Hepatocyte (in vitro differentiated cells): ENCODE measurements around the gene GBX1. TPM values are rescaled to one million over a fixed set of nuclear protein-coding genes. Genes with fewer than 3 reads are reported as not detected.

Experiments used
- DNase-seq: peaks from one replicate; pipeline ENCODE4 v3.0.0-alpha.2; 2016; ENCODE audit warnings: low spot score
- H2AFZ ChIP-seq: fragments of 200-600 bp; sonication (generic); 2 replicates; pipeline ENCODE4 v1.6.0; 2016; ENCODE audit warnings: antibody characterized with exemption, mild to moderate bottlenecking
- H3K27ac ChIP-seq: fragments of 200-600 bp; sonication (generic); 2 replicates; pipeline ENCODE4 v1.5.1; 2016; ENCODE audit warnings: mild to moderate bottlenecking
- H3K27me3 ChIP-seq: fragments of 200-600 bp; sonication (generic); 2 replicates; pipeline ENCODE4 v1.6.1; 2016
- H3K36me3 ChIP-seq: fragments of 200-600 bp; sonication (generic); replicated peaks from 2 replicates; pipeline ENCODE4 v1.5.1; 2016; ENCODE audit warnings: low read depth; ENCODE audit not compliant: insufficient read depth
- H3K4me1 ChIP-seq: fragments of 200-600 bp; sonication (generic); 2 replicates; pipeline ENCODE4 v1.5.1; 2016; ENCODE audit warnings: mild to moderate bottlenecking, moderate library complexity; ENCODE audit not compliant: insufficient read depth
- H3K4me2 ChIP-seq: fragments of 200-600 bp; sonication (generic); 2 replicates; pipeline ENCODE4 v1.6.0; 2016
- H3K4me3 ChIP-seq: fragments of 200-600 bp; sonication (generic); 2 replicates; pipeline ENCODE4 v1.5.1; 2016; ENCODE audit warnings: mild to moderate bottlenecking
- H3K79me2 ChIP-seq: fragments of 200-600 bp; sonication (generic); 2 replicates; pipeline ENCODE4 v1.6.0; 2017; ENCODE audit warnings: mild to moderate bottlenecking
- H3K9me2 ChIP-seq: fragments of 200-600 bp; sonication (generic); replicated peaks from 2 replicates; pipeline ENCODE4 v1.6.0; 2017; ENCODE audit warnings: mild to moderate bottlenecking; ENCODE audit not compliant: insufficient read depth
- H3K9me3 ChIP-seq: fragments of 200-600 bp; sonication (generic); 2 replicates; pipeline ENCODE4 v1.5.1; 2016; ENCODE audit warnings: low read depth, mild to moderate bottlenecking
- H4K20me1 ChIP-seq: fragments of 200-600 bp; sonication (generic); 2 replicates; pipeline ENCODE4 v1.6.0; 2016; ENCODE audit warnings: mild to moderate bottlenecking; ENCODE audit not compliant: insufficient read depth, poor library complexity, severe bottlenecking
- CTCF ChIP-seq: fragments of 200-600 bp; sonication (generic); IDR thresholded peaks from 2 replicates; pipeline ENCODE4 v1.5.1; 2016; ENCODE audit warnings: antibody characterized with exemption, mild to moderate bottlenecking; ENCODE audit not compliant: poor library complexity
- EZH2 ChIP-seq: fragments of 200-600 bp; sonication (generic); IDR thresholded peaks from 2 replicates; pipeline ENCODE4 v1.6.1; 2016; ENCODE audit warnings: antibody characterized with exemption, mild to moderate bottlenecking, borderline replicate concordance
- EZH2phosphoT487 ChIP-seq: fragments of 200-600 bp; sonication (generic); IDR thresholded peaks from one replicate; pipeline ENCODE4 v1.6.1; 2018; ENCODE audit warnings: antibody characterized with exemption, mild to moderate bottlenecking, low read depth, moderate library complexity; ENCODE audit not compliant: unreplicated experiment, severe bottlenecking
- WGBS: methylation state at CpG from one replicate; pipeline ENCODE4 v1.1.6; 2016; ENCODE audit warnings: low lambda C conversion rate; ENCODE audit errors: missing lambda C conversion rate; 5-methylcytosine and 5-hydroxymethylcytosine counted together
- polyA plus RNA-seq: library from polyadenylated mRNA; unstranded; fragments of >200 nt; fragmentation: Nextera tagmentation; extraction: Ambion mirVana; gene quantifications from 2 replicates; pipeline ENCODE4 v1.2.1, GENCODE V29; 2016
- total RNA-seq: library from RNA; depleted of rRNA; stranded (reverse); fragments of >200 nt; gene quantifications from 2 replicates; pipeline ENCODE4 v1.2.3, GENCODE V29; 2014

The GBX1 gene
- total and polyA plus RNA-seq, 2 experiments from 2014 or later, result not detected

GRCh38 chr7:151178831-151179230 lies 11.3 kb upstream of the GBX1 start:
- Histone ChIP-seq H3K9me2 (no peaks in the 10 kb centered on the region), H2AFZ (no peak overlapping the region), H3K4me3 (no peak overlapping the region), H3K27me3 (peaks cover 11% of the 10 kb centered on the region), H3K36me3 (no peaks in the 10 kb centered on the region), H4K20me1 (no peaks in the 10 kb centered on the region), H3K27ac (no peak overlapping the region), H3K4me2 (no peak overlapping the region), H3K4me1 (no peaks in the 10 kb centered on the region), H3K79me2 (no peaks in the 10 kb centered on the region), H3K9me3 (no peaks in the 10 kb centered on the region)
- no peak for TF ChIP-seq CTCF
- TF ChIP-seq EZH2, result no peak
- no peak for TF ChIP-seq EZH2phosphoT487
- DNase-seq, result no peak
- WGBS, result 72% methylated on average over 2 of the region's 2 CpGs

GRCh38 chr7:151178236-151178635 lies 10.7 kb upstream of the GBX1 start:
- WGBS, result 87% methylated on average over 9 of the region's 9 CpGs
- Histone ChIP-seq H3K4me2 (no peak overlapping the region), H2AFZ (no peak overlapping the region), H4K20me1 (no peaks in the 10 kb centered on the region), H3K4me1 (no peaks in the 10 kb centered on the region), H3K27me3 (peaks cover 13% of the 10 kb centered on the region), H3K79me2 (no peaks in the 10 kb centered on the region), H3K4me3 (no peak overlapping the region), H3K36me3 (no peaks in the 10 kb centered on the region), H3K9me3 (no peaks in the 10 kb centered on the region), H3K27ac (no peak overlapping the region), H3K9me2 (no peaks in the 10 kb centered on the region)
- DNase-seq, result no peak
- no peak for TF ChIP-seq EZH2phosphoT487
- no peak for TF ChIP-seq CTCF
- no peak for TF ChIP-seq EZH2

- WGBS, result 96% methylated on average over 1 of the region's 1 CpG
- no peaks in the 10 kb centered on the region for H4K20me1 ChIP-seq
- no peak overlapping the region for H3K4me3 ChIP-seq
- no peak for DNase-seq
- H3K4me1 ChIP-seq, result no peaks in the 10 kb centered on the region
- no peaks in the 10 kb centered on the region for H3K79me2 ChIP-seq
- no peak overlapping the region for H3K27ac ChIP-seq
- no peaks in the 10 kb centered on the region for H3K9me2 ChIP-seq
- no peaks in the 10 kb centered on the region for H3K36me3 ChIP-seq
- H3K4me2 ChIP-seq, result no peak overlapping the region
- no peak overlapping the region for H2AFZ ChIP-seq
- TF ChIP-seq EZH2phosphoT487 (no peak), EZH2 (no peak), CTCF (no peak)
- H3K27me3 ChIP-seq, result peaks cover 16% of the 10 kb centered on the region
- H3K9me3 ChIP-seq, result no peaks in the 10 kb centered on the region
These were observed 9.8 kb upstream of the GBX1 start for GRCh38 chr7:151177310-151177709.

- 92% methylated on average over 9 of the region's 9 CpGs for WGBS
- no peaks in the 10 kb centered on the region for H3K9me3 ChIP-seq
- H3K4me2 ChIP-seq, result no peak overlapping the region
- H3K27ac ChIP-seq, result no peak overlapping the region
- H3K4me1 ChIP-seq, result no peaks in the 10 kb centered on the region
- no peaks in the 10 kb centered on the region for H4K20me1 ChIP-seq
- TF ChIP-seq EZH2phosphoT487 (no peak), CTCF (no peak), EZH2 (no peak)
- H3K27me3 ChIP-seq, result peaks cover 16% of the 10 kb centered on the region
- no peak overlapping the region for H3K4me3 ChIP-seq
- H3K36me3 ChIP-seq, result no peaks in the 10 kb centered on the region
- no peak for DNase-seq
- no peaks in the 10 kb centered on the region for H3K79me2 ChIP-seq
- H2AFZ ChIP-seq, result no peak overlapping the region
- H3K9me2 ChIP-seq, result no peaks in the 10 kb centered on the region
These were observed 8.9 kb upstream of the GBX1 start for GRCh38 chr7:151176401-151176800.
